Glutamatergic neuron (in vitro differentiated cells): ENCODE results near the gene NTHL1. TPM values are rescaled to one million over a fixed set of nuclear protein-coding genes. Genes with fewer than 3 reads are reported as not detected.

Source experiments
- DNase-seq: peaks from one replicate; pipeline ENCODE4 v3.0.0; 2022
- H3K27ac Mint-ChIP-seq: one replicate; pipeline ENCODE4 v1.8.0; 2020; ENCODE audit warnings: mild to moderate bottlenecking, mixed read lengths, inconsistent platforms; ENCODE audit not compliant: unreplicated experiment
- H3K27me3 Mint-ChIP-seq: one replicate; pipeline ENCODE4 v1.8.0; 2020; ENCODE audit warnings: mild to moderate bottlenecking, moderate library complexity, mixed read lengths, inconsistent platforms; ENCODE audit not compliant: unreplicated experiment
- H3K36me3 Mint-ChIP-seq: one replicate; pipeline ENCODE4 v1.8.0; 2020; ENCODE audit warnings: mild to moderate bottlenecking, mixed read lengths, inconsistent platforms; ENCODE audit not compliant: unreplicated experiment
- H3K4me1 Mint-ChIP-seq: one replicate; pipeline ENCODE4 v1.8.0; 2020; ENCODE audit warnings: mild to moderate bottlenecking, low read depth, mixed read lengths, inconsistent platforms; ENCODE audit not compliant: unreplicated experiment
- H3K4me3 Mint-ChIP-seq: one replicate; pipeline ENCODE4 v1.8.0; 2020; ENCODE audit warnings: mild to moderate bottlenecking, mixed read lengths, inconsistent platforms; ENCODE audit not compliant: unreplicated experiment
- H3K9me3 Mint-ChIP-seq: one replicate; pipeline ENCODE4 v1.8.0; 2020; ENCODE audit warnings: mild to moderate bottlenecking, moderate library complexity, mixed read lengths, inconsistent platforms; ENCODE audit not compliant: unreplicated experiment
- total RNA-seq: library from RNA; stranded (reverse); fragmentation: NEBNext Ultra II Directional; extraction: Animal tissue kit (Norgen Biotek cat#: 25700); gene quantifications from one replicate; pipeline ENCODE4 v1.2.1, GENCODE V29; 2021; ENCODE audit not compliant: unreplicated experiment
- TF ChIP-seq, protein P1 (sequence below): fragments of 200-600 bp; sonication (generic); IDR thresholded peaks from one replicate; pipeline ENCODE4 v1.5.0; 2021; ENCODE audit not compliant: partially characterized antibody, unreplicated experiment

The NTHL1 gene
- total RNA-seq, 1 donor from 2014 or later: 194 TPM

DNA sequence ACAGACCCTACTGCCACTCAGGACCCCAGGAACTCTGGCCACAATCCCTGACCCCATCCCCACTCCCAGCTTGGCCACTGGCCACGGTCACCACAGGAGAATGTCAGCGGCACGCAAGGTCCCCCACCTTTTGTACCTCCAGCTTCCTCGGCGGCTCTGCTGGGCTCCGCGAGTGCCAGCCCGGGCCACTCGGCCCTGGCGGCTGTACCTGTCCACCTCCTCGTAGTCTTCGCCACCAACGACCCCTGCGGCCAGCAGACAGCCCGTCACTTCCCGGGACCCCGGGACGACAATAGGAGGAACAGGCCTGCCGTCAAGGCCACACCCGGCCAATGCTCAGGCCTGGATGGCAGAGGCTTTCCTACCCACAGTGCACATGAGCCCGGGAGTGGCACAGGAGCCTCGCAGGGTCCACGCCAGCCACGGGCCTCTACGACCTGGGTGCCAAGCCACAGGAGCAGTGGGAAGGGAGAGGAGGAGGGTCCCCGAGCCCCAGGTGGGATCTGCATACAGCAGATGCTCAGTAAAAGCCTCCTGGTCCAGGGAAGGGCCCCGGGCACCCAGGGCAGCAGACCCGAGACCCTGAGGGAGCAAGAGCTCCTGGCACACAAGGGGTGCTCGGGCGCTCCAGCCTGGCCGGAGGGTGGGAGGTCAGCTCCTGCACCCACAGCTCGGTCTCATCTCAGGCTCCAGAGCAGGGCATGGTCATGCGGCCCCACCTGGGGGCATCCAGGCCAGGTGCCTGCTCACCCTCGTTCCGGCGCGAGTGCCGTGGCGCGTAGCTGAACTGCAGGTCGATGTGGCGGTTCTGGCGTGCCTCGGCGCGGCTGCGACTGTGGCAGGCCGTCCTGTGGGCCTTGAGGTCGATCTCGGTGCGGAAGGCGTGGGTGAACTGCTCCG is 45.9 kb downstream of the NTHL1 start:
- H3K27ac Mint-ChIP-seq: no peak overlapping the region

DNA sequence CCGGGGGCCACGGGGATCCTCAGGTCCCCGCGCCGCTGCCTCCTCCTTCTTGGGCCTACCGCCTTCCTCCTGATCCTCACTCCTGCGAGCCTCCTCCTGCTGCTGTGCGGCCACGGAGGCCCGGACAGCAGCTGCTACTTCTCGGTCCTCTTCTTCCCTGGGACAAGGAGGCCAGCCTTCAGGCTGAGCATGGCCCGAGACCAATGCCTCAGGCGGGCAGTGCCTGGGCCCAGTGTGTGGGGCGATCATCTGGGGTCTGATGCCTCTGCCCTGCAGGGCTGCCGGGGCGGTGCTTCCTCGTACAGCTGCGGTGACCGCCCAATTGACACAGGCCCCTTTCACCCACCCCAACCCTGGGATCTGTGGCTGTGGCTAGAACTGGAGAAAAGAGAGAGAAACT is 46.6 kb downstream of the NTHL1 start:
- DNase-seq: no peak
- TF ChIP-seq, protein P1, sequence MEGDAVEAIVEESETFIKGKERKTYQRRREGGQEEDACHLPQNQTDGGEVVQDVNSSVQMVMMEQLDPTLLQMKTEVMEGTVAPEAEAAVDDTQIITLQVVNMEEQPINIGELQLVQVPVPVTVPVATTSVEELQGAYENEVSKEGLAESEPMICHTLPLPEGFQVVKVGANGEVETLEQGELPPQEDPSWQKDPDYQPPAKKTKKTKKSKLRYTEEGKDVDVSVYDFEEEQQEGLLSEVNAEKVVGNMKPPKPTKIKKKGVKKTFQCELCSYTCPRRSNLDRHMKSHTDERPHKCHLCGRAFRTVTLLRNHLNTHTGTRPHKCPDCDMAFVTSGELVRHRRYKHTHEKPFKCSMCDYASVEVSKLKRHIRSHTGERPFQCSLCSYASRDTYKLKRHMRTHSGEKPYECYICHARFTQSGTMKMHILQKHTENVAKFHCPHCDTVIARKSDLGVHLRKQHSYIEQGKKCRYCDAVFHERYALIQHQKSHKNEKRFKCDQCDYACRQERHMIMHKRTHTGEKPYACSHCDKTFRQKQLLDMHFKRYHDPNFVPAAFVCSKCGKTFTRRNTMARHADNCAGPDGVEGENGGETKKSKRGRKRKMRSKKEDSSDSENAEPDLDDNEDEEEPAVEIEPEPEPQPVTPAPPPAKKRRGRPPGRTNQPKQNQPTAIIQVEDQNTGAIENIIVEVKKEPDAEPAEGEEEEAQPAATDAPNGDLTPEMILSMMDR: no peak
- Mint-ChIP-seq H3K27ac (no peak overlapping the region), H3K4me1 (peaks cover 4% of the 10 kb centered on the region), H3K36me3 (no peaks in the 10 kb centered on the region), H3K4me3 (no peak overlapping the region), H3K9me3 (peaks cover 8% of the 10 kb centered on the region), H3K27me3 (peaks cover 8% of the 10 kb centered on the region)

More for the DNA sequence above, 45.9 kb downstream of the NTHL1 start:
- H3K4me3 Mint-ChIP-seq: no peak overlapping the region
- peaks cover 8% of the 10 kb centered on the region for H3K9me3 Mint-ChIP-seq
- peaks cover 10% of the 10 kb centered on the region for H3K4me1 Mint-ChIP-seq
- TF ChIP-seq, protein P1: no peak
- DNase-seq: no peak
- H3K27me3 Mint-ChIP-seq: peaks cover 10% of the 10 kb centered on the region
- H3K36me3 Mint-ChIP-seq: no peaks in the 10 kb centered on the region

- H3K27ac Mint-ChIP-seq: no peak overlapping the region
- no peak for DNase-seq
- H3K9me3 Mint-ChIP-seq: peaks cover 8% of the 10 kb centered on the region
- TF ChIP-seq, protein P1: no peak
- peaks cover 8% of the 10 kb centered on the region for H3K27me3 Mint-ChIP-seq
- no peak overlapping the region for H3K4me3 Mint-ChIP-seq
- H3K36me3 Mint-ChIP-seq: no peaks in the 10 kb centered on the region
- H3K4me1 Mint-ChIP-seq: no peaks in the 10 kb centered on the region
Measured at GRCh38 chr16:1999866-2000514, 47.6 kb downstream of the NTHL1 start.

- H3K4me1 Mint-ChIP-seq: no peaks in the 10 kb centered on the region
- DNase-seq: no peak
- H3K36me3 Mint-ChIP-seq: no peaks in the 10 kb centered on the region
- no peak overlapping the region for H3K4me3 Mint-ChIP-seq
- peaks cover 6% of the 10 kb centered on the region for H3K27me3 Mint-ChIP-seq
- TF ChIP-seq, protein P1: no peak
- H3K27ac Mint-ChIP-seq: no peak overlapping the region
- H3K9me3 Mint-ChIP-seq: peaks cover 9% of the 10 kb centered on the region
Measured at GRCh38 chr16:1998852-1999801, 48.5 kb downstream of the NTHL1 start.
